OCI-M2 (cell line): ENCODE results near the gene RGL3.
"Not testable (repeated sequence)": the region's sequence is repeated elsewhere in the genome, so short reads cannot be mapped to it uniquely, and the experiment has no call there.

Source experiments
- DNase-seq: peaks from one replicate; lab custom pipeline; 2025; ENCODE audit not compliant: unreplicated experiment; lab: John Stamatoyannopoulos, UW

Gene RGL3

DNA sequence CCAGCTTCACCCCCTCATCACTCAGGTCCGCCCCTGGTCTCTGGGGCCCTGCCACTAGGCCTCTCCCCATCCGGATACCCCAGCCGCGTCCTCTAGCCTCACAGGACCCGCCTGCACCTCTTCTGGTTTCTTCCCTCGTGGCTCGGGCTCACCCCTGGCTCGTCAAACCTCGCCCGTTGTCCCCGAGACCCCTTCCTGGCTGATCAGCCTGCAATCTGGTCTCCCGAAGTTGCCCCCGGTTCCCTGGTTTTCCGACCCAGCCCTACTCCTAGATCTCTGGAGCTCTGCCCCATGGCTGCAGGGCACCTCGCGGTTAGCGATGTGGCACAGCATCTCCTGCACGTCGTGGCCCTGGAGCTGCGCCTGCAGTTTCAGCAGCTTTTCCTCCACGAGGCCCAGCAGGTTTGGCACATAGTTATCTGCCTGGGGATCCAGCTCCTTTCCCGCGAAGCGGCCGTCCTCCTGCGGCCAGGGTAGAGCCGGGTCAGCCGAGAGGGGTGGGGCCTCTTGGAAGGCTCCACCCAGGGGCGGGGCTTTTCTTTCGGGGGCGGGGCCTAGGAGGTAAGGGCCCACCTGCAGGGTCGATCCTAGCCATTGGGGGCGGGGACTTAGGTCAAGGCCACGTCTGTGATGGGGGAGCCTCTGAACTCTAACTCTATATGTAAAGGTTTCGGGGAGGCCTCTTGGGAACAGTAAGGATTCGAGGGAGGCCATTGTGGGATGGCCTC, 2.4 kb upstream of the RGL3 start:
- no peak for DNase-seq

- no peak for DNase-seq
These were observed 1.6 kb upstream of the RGL3 start for GRCh38 chr19:11420429-11421370.

DNA sequence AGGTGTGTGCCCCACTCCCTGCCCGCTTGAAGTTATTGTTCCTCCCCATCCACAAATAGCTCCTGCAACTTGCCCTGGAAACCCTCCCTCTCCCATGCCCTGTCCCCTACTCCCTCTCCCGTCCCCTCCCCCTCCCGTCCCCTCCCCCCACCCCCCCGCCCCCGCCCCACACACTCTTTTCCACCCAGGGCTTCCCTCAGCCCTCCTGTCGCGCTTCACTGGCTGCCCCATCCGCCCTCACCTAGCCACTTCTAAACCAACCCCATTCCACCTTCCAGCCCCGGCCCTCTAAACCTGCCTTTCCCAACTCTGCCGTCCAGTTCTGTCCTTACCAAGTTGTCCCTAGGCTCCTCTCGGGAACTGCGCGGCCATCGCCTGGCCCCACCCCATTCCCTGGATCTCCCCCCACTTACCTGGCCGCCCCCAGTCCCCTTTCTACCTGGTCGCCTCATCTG, 993 bp downstream of the RGL3 start:
- no peak for DNase-seq

GRCh38 chr19:11416346-11417052, 2.6 kb downstream of the RGL3 start:
- no peak for DNase-seq

DNA sequence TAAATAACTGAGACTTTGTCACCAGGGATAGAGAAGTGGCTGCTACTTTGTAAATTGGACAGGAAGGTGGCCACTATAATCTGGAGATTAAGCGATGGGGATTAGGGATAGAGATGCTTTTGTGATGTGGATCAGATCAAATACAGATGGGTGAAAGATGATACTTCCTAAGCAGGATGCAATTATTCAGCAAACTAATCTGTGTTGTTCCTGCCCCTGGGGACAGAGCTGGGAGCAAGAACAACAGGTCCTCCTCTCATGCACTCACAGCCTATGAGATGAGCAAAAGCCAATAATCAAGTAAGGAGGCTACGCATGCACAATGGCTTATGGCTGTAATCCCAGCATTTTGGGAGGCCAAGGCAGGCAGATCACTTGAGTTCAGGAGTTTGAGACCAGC, 4.6 kb downstream of the RGL3 start:
- no peak for DNase-seq

GRCh38 chr19:11410682-11411081, 8.4 kb downstream of the RGL3 start:
- no peak for DNase-seq

- DNase-seq: no peak
These were observed 10.5 kb downstream of the RGL3 start for GRCh38 chr19:11408591-11408990.

DNA sequence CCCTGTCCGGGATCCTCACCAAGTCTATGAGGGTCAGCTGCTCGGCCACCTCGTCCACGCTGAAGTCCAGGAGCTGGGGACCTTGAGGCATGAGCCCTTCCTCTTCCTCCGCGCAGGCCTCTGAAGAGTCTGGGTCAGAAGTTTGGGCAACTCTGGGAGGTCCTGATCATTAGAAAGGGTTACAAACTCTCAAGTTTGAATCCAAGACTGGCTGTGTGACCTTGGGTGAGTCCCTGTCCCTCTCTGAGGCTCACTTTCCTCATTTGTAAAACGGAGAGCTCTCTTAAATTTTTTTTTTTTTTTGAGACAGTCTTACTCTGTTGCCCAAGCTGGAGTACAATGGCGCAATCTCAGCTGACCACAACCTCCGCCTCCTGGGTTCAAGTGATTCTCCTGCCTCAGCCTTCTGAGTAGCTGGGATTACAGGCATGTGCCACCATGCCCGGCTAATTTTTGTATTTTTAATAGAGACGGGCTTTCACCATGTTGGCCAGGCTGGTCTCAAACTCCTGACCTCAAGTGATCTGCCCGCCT, 12.3 kb downstream of the RGL3 start:
- DNase-seq: not testable (repeated sequence)

GRCh38 chr19:11405846-11406643, 13.1 kb downstream of the RGL3 start:
- DNase-seq: no peak

GRCh38 chr19:11404588-11405222, 14.4 kb downstream of the RGL3 start:
- no peak for DNase-seq

- DNase-seq: no peak
These were observed 17.1 kb downstream of the RGL3 start for GRCh38 chr19:11401808-11402543.

- DNase-seq: no peak
These were observed 18.3 kb downstream of the RGL3 start for GRCh38 chr19:11400798-11401197.

- DNase-seq: no peak
These were observed 19.4 kb downstream of the RGL3 start for GRCh38 chr19:11399667-11400066.

DNA sequence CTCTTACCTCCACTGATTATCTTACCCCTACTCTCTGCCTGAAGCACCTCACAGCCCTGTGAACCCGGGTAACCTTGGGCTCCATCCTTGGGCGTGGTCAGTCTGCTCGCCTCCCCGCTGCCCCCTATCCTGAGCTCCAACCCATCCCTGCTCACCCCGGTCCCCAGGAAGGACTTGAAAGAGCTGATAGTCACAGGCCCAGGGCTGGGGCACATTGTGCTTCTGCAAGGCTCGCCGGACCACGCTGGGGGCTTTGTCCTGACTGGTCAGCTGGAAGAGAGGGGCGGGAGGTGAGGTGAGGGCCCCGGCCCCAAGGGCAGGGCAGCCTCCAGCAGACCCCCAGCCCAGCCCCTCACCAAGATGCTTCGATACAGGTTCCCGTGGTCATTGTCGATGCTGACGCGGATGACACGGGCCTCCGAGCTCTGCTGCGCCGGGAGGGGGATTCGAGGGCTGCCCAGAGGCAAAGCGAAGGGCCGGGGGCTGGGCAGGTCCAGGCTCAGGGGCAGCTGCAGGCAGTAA, 22.0 kb downstream of the RGL3 start:
- DNase-seq: no peak

GRCh38 chr19:11390933-11391680, 28.0 kb downstream of the RGL3 start:
- DNase-seq: no peak

DNA sequence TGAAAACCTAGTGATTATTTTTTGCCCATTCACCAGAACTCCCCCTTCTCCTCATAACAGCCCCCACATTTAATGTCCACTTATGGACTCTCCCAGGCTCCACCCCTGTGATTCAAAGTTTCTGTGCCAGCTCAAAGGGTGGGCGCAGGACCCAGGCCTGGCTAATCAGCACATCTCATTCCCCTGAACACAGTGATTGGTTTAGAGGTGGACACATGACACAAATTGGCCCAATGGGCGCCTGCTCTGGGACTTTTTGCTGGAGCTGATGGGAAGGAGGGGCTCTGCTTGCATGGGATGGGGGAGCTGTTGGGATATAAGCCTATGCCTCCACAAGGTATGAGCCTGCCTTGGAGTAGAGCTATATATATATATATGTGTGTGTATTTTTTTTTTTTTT, 28.8 kb downstream of the RGL3 start:
- DNase-seq: no peak

DNA sequence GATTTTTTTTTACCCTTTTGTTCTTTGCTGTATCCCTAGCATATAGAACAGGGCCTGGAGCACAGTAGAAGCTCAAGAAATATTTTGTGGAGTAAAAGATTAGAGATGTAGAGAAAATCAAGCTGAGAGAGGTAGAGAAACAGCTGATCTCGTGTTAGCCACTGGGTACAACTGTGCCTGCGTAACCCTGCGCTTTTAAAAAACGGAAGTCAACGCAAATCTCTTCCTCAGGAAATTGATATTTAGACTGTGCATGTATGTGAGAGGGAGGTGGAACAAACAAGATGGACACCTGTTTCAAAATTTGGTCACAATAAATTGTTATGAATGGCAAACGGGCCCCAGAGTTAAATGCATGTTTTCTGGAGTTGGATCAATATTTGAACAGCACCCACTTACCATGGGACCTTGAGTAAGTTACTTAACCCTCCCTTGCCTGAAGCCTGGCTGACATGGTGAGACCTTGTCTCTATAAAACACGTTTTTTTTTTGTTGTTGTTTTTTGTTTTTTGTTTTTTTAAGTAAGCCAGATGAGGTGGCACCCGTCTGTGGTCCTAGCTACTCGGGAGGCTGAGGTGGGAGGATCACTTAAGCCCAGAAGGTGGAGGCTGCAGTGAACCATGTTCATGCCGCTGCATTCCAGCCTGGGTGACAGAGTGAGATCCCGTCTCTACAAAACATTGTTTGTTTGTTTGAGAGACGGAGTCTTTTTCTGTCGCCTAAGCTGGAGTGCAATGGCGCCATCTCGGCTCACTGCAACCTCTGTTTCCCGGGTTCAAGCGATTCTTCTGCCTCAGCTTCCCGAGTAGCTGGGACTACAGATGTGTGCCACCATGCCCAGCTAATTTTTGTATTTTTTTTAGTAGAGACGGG, 31.7 kb downstream of the RGL3 start:
- no peak for DNase-seq
